HG02763 (cell line): Measurements from ENCODE around the gene ATP9B.

ENCODE experiments used
- ATAC-seq: cut with Tn5 transposase; IDR thresholded peaks from one replicate; pipeline ENCODE4 v1.9.1; 2021; ENCODE audit warnings: mild to moderate bottlenecking, moderate library complexity; ENCODE audit not compliant: unreplicated experiment

The ATP9B gene

GRCh38 chr18:79345981-79346380 lies 276.8 kb downstream of the ATP9B start:
- no peak for ATAC-seq

GRCh38 chr18:79348066-79348465 lies 278.9 kb downstream of the ATP9B start:
- ATAC-seq = no peak

GRCh38 chr18:79352432-79352831 lies 283.2 kb downstream of the ATP9B start:
- ATAC-seq = no peak

- ATAC-seq = no peak
Measured at GRCh38 chr18:79353267-79353666, 284.1 kb downstream of the ATP9B start.

- no peak for ATAC-seq
Measured at GRCh38 chr18:79354350-79354749, 285.2 kb downstream of the ATP9B start.

- ATAC-seq = peak; percentile 22
Measured at GRCh38 chr18:79355433-79356335, 286.5 kb downstream of the ATP9B start.

GRCh38 chr18:79356435-79356834 lies 287.2 kb downstream of the ATP9B start:
- ATAC-seq = peak; percentile 85

GRCh38 chr18:79360933-79361332 lies 291.7 kb downstream of the ATP9B start:
- no peak for ATAC-seq

- no peak for ATAC-seq
Measured at GRCh38 chr18:79361766-79362522, 292.8 kb downstream of the ATP9B start.

- no peak for ATAC-seq
Measured at GRCh38 chr18:79365701-79366100, 296.5 kb downstream of the ATP9B start.

GRCh38 chr18:79366177-79367094 lies 297.2 kb downstream of the ATP9B start:
- ATAC-seq = no peak

- ATAC-seq = no peak
Measured at GRCh38 chr18:79367480-79367879, 298.3 kb downstream of the ATP9B start.

GRCh38 chr18:79367989-79368388 lies 298.8 kb downstream of the ATP9B start:
- no peak for ATAC-seq

GRCh38 chr18:79368681-79369080 lies 299.5 kb downstream of the ATP9B start:
- no peak for ATAC-seq

- ATAC-seq = no peak
Measured at GRCh38 chr18:79371561-79372121, 302.4 kb downstream of the ATP9B start.

- ATAC-seq = no peak
Measured at GRCh38 chr18:79372461-79372860, 303.3 kb downstream of the ATP9B start.

- ATAC-seq = no peak
Measured at GRCh38 chr18:79372991-79373390, 303.8 kb downstream of the ATP9B start.

GRCh38 chr18:79373736-79374135 lies 304.5 kb downstream of the ATP9B start:
- ATAC-seq = no peak

- peak; percentile 85 for ATAC-seq
Measured at GRCh38 chr18:79374408-79375171, 305.4 kb downstream of the ATP9B start.
